SK-N-SH treated with all-trans-retinoic acid at 6 μM for 48 hours (cell line): ENCODE measurements around the gene NCAM2.

Experiments
- ARNTL ChIP-seq: fragments of 450-650 bp; formaldehyde crosslinking; IDR thresholded peaks from 2 replicates; pipeline ENCODE4 v1.5.0; 2020; ENCODE audit warnings: low read depth, mild to moderate bottlenecking, moderate library complexity, borderline replicate concordance
- CSDC2 ChIP-seq: fragments of 250-450 bp; sonication (Bioruptor Pico); IDR thresholded peaks from 2 replicates; pipeline ENCODE4 v1.5.0; 2020; ENCODE audit warnings: mild to moderate bottlenecking, moderate library complexity
- PATZ1 ChIP-seq: fragments of 250-450 bp; sonication (Bioruptor Pico); IDR thresholded peaks from 2 replicates; pipeline ENCODE4 v1.8.0; 2020; ENCODE audit warnings: mild to moderate bottlenecking, moderate library complexity, borderline replicate concordance
- TOX ChIP-seq: fragments of 250-450 bp; sonication (Bioruptor Pico); IDR thresholded peaks from 2 replicates; pipeline ENCODE4 v1.8.0; 2021; ENCODE audit warnings: mild to moderate bottlenecking, moderate library complexity, borderline replicate concordance
- TF ChIP-seq, protein P1 (sequence below): fragments of 250-450 bp; sonication (Bioruptor Pico); IDR thresholded peaks from 2 replicates; pipeline ENCODE4 v1.8.0; 2021; ENCODE audit warnings: low read depth, mild to moderate bottlenecking, moderate library complexity, borderline replicate concordance
- TF ChIP-seq, protein P2 (sequence below): fragments of 250-450 bp; sonication (Bioruptor Pico); IDR thresholded peaks from 2 replicates; pipeline ENCODE4 v1.5.0; 2020; ENCODE audit warnings: mild to moderate bottlenecking, moderate library complexity

DNA sequence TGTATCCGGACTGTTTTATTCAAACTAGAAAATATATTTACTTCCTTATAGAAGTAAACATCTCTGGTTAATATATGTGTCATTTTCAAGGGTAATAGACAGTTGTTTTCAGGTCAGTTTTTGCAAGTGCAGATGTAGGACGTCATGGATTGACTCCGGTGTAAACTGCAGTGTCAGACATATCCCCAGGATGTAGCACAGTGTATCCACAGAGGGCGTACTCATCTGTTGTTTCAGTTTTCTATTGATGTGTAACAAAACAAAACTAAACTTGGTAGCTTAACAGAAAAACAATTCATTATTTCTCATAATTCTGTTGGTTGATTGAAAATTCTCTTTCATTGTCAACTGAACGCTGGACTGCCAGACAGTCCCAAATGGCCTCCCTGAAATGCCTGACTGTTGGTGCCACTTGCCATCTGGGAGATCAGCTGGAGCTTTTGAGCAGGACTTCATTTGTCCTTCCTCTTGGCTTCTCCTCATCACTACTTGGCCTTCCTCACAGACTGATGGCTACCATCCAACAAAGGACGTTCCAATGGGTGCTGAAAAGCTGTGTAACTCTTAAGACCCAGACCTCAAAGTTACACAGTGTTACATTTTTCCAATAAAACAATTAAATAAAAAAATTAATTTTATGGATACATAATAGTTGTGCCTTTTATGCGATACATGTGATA, 181.6 kb downstream of the NCAM2 start:
- TF ChIP-seq ARNTL (CRISPR knock-in tag) = no peak
- no peak for TF ChIP-seq CSDC2 (CRISPR knock-in tag)
- TF ChIP-seq PATZ1 (CRISPR knock-in tag) = no peak
- TF ChIP-seq, protein P1, sequence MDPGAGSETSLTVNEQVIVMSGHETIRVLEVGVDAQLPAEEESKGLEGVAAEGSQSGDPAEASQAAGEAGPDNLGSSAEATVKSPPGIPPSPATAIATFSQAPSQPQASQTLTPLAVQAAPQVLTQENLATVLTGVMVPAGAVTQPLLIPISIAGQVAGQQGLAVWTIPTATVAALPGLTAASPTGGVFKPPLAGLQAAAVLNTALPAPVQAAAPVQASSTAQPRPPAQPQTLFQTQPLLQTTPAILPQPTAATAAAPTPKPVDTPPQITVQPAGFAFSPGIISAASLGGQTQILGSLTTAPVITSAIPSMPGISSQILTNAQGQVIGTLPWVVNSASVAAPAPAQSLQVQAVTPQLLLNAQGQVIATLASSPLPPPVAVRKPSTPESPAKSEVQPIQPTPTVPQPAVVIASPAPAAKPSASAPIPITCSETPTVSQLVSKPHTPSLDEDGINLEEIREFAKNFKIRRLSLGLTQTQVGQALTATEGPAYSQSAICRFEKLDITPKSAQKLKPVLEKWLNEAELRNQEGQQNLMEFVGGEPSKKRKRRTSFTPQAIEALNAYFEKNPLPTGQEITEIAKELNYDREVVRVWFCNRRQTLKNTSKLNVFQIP (CRISPR knock-in tag) = no peak
- TF ChIP-seq TOX (CRISPR knock-in tag) = no peak
- TF ChIP-seq, protein P2, sequence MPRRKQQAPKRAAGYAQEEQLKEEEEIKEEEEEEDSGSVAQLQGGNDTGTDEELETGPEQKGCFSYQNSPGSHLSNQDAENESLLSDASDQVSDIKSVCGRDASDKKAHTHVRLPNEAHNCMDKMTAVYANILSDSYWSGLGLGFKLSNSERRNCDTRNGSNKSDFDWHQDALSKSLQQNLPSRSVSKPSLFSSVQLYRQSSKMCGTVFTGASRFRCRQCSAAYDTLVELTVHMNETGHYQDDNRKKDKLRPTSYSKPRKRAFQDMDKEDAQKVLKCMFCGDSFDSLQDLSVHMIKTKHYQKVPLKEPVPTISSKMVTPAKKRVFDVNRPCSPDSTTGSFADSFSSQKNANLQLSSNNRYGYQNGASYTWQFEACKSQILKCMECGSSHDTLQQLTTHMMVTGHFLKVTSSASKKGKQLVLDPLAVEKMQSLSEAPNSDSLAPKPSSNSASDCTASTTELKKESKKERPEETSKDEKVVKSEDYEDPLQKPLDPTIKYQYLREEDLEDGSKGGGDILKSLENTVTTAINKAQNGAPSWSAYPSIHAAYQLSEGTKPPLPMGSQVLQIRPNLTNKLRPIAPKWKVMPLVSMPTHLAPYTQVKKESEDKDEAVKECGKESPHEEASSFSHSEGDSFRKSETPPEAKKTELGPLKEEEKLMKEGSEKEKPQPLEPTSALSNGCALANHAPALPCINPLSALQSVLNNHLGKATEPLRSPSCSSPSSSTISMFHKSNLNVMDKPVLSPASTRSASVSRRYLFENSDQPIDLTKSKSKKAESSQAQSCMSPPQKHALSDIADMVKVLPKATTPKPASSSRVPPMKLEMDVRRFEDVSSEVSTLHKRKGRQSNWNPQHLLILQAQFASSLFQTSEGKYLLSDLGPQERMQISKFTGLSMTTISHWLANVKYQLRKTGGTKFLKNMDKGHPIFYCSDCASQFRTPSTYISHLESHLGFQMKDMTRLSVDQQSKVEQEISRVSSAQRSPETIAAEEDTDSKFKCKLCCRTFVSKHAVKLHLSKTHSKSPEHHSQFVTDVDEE (CRISPR knock-in tag) = no peak
